T-helper 2 cell (primary cell): Measurements from ENCODE around the gene ZC3H13.

Experiments used
- DNase-seq, 5 experiments: peaks; one replicate each; pipeline versions ENCODE4 v3.0.0 to v3.0.0-alpha.2; 2012 to 2022

ZC3H13 gene

GRCh38 chr13:46063292-46063691 is 10.7 kb upstream of the ZC3H13 start:
- DNase-seq: no peak

- DNase-seq: no peak
These were observed 9.6 kb upstream of the ZC3H13 start for GRCh38 chr13:46062185-46062584.

GRCh38 chr13:46059405-46059804 is 6.9 kb upstream of the ZC3H13 start:
- DNase-seq: no peak

GRCh38 chr13:46058268-46058667 is 5.7 kb upstream of the ZC3H13 start:
- DNase-seq: no peak

- DNase-seq: no peak
These were observed 4.9 kb upstream of the ZC3H13 start for GRCh38 chr13:46057256-46058015.

GRCh38 chr13:46053162-46054012 is 841 bp upstream of the ZC3H13 start:
- no peak for DNase-seq

GRCh38 chr13:46051968-46052318 is 603 bp downstream of the ZC3H13 start:
- DNase-seq: no peak

GRCh38 chr13:46050771-46051170 is 1.8 kb downstream of the ZC3H13 start:
- no peak for DNase-seq

GRCh38 chr13:46045424-46045823 is 7.1 kb downstream of the ZC3H13 start:
- no peak for DNase-seq

GRCh38 chr13:46043647-46044046 is 8.9 kb downstream of the ZC3H13 start:
- DNase-seq: no peak

GRCh38 chr13:46041419-46041839 is 11.1 kb downstream of the ZC3H13 start:
- no peak for DNase-seq

GRCh38 chr13:46040763-46041162 is 11.8 kb downstream of the ZC3H13 start:
- DNase-seq: no peak

- no peak for DNase-seq
These were observed 12.9 kb downstream of the ZC3H13 start for GRCh38 chr13:46039411-46040182.

- DNase-seq: no peak
These were observed 14.2 kb downstream of the ZC3H13 start for GRCh38 chr13:46038296-46038695.

GRCh38 chr13:46035066-46035465 is 17.5 kb downstream of the ZC3H13 start:
- no peak for DNase-seq

GRCh38 chr13:46032341-46032740 is 20.2 kb downstream of the ZC3H13 start:
- no peak for DNase-seq

- peak in 1 of 5 experiments; percentile 82 for DNase-seq
These were observed 20.8 kb downstream of the ZC3H13 start for GRCh38 chr13:46031581-46032263.

- no peak for DNase-seq
These were observed 27.4 kb downstream of the ZC3H13 start for GRCh38 chr13:46025157-46025556.

GRCh38 chr13:46022481-46022880 is 30.1 kb downstream of the ZC3H13 start:
- no peak for DNase-seq

GRCh38 chr13:46016216-46016615 is 36.3 kb downstream of the ZC3H13 start:
- DNase-seq: no peak

GRCh38 chr13:46015366-46015765 is 37.2 kb downstream of the ZC3H13 start:
- DNase-seq: no peak

GRCh38 chr13:46012404-46012803 is 40.1 kb downstream of the ZC3H13 start:
- DNase-seq: no peak

- no peak for DNase-seq
These were observed 42.4 kb downstream of the ZC3H13 start for GRCh38 chr13:46010148-46010547.
